HG02885 (cell line): ENCODE data around the gene WWOX.

Experiments used
- ATAC-seq: cut with Tn5 transposase; IDR thresholded peaks from one replicate; pipeline ENCODE4 v1.9.1; 2021; ENCODE audit warnings: mild to moderate bottlenecking; ENCODE audit not compliant: unreplicated experiment, poor library complexity

The WWOX gene

GRCh38 chr16:78476615-78477014, 377.2 kb downstream of the WWOX start:
- no peak for ATAC-seq

DNA sequence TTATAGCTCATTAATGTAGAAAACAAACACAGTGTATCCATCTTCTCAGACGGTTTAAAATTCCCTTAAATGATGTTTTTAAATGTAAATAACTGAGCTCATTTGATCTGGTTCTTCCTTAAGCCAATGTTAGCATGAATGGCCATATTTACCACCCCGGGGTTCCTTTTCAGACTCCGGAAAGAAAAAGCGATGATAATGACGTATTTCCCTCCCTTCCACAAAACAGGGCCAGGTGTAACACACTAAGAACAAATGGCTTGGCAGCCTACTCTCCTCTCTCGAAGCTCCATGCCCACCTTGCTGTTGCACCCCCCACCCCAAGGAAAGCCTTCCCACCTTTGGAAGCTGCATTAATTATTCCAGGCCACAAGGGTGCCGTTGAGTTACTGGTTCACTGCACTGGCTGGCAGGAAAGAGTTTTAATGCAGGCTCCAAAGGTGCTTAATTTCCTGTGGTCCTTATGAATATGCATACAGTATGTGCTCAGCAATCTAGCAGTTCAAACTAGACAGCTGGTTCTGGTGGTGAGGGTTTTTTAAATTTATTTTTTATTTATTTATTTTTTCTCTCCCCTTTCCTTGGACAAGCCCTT, 378.9 kb downstream of the WWOX start:
- ATAC-seq = no peak

GRCh38 chr16:78479723-78480122, 380.3 kb downstream of the WWOX start:
- no peak for ATAC-seq

DNA sequence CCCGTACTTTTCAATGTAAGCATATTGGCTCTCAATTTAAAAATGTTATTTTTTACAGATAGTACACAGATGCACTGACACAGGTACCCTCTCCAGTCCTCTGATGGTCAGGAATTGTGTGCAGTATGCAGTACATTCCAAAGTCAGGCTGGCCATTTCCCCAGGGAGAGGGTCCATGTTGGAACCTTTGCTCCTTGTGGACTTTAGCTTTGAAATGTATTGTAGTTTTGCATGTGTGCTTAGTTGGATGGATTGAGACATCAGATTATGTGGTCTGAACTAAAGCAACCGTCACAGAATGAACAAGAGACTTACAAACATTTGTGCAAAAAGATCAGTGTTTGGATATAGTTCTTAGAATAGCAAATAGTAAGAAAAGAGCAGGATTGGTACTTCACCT, 381.1 kb downstream of the WWOX start:
- no peak for ATAC-seq

DNA sequence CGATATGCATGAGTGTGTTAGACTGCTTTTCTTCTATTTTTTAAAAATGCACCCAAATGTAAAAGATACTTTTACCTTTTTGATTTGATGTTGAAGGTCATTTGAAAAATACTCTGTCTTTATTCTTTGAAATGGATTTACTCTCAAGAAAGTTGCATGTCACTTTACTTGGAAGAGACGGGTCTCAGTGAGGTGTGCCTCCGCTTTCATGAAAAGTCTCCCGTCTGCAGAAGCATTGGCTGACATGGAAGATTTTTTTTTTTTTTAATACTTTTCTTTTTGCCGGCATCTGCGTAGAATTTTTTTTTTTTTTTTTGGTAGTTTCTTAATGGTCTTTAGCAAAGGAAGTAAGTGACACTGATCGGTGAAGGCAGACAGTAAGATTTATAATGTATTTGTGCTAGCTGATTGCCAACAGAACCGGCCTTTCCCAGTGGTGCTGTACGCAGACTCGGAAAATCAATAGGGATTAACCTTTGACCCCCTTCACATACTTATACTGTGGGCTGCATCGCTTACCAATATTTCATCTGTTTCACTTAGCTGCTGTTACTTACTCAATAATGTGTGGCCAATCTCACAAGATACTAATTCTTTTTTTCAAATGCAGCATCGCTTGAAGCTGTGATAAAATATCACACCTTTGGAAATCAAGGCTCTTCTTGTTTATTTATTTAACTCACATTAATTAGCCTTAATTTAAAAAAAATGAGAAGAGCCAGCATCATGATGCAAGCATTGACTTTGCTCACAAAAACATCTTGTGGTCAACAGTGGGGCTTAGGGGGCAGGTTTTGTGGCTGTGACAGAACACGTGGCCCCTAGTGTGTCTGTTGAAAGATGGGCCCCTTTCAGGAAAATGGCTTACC, 383.9 kb downstream of the WWOX start:
- no peak for ATAC-seq

- no peak for ATAC-seq
These were observed 385.1 kb downstream of the WWOX start for GRCh38 chr16:78484509-78485058.

- ATAC-seq = no peak
These were observed 385.9 kb downstream of the WWOX start for GRCh38 chr16:78485188-78485916.

GRCh38 chr16:78485917-78486257, 386.4 kb downstream of the WWOX start:
- ATAC-seq = no peak

DNA sequence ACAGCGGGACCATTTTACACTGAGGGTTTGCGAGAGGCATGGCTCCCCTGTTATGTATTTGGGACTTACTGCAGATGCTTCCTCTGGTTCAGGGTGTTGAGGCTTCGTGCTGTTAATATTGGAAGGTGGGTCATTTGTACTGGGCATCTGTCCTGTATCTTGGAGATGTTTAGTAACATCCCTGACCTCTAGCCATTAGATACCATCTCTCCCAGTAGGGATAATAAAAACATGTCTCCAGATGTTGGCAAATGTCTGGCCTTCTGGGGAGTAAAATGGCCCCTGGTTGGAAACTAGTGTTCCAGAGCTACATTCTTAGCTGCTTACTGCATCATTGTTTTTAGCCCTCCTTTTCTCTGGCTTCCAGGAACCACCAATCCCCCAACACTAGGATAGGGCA, 388.0 kb downstream of the WWOX start:
- no peak for ATAC-seq

DNA sequence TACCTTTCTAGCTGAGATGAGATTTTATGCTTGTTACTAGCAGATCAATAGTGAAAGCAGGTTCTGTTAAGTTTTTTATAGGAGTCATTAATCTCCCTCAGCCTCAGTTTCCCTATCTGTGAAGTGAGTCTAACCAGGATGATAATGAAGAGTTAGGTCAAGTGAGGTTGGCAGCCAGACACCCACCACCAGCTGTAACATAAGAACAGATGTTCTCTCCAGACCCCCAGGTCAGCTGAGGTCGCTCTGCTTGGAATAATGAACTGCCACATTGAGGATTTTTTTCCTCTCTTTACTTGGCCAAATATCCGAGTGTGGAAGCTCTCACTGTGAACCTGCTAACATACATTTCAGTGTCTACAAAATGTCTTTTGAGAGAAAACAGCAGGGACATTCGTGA, 389.6 kb downstream of the WWOX start:
- no peak for ATAC-seq

- ATAC-seq = no peak
These were observed 390.2 kb downstream of the WWOX start for GRCh38 chr16:78489631-78490030.

- no peak for ATAC-seq
These were observed 391.0 kb downstream of the WWOX start for GRCh38 chr16:78490431-78490830.

- ATAC-seq = no peak
These were observed 391.4 kb downstream of the WWOX start for GRCh38 chr16:78490847-78491246.

DNA sequence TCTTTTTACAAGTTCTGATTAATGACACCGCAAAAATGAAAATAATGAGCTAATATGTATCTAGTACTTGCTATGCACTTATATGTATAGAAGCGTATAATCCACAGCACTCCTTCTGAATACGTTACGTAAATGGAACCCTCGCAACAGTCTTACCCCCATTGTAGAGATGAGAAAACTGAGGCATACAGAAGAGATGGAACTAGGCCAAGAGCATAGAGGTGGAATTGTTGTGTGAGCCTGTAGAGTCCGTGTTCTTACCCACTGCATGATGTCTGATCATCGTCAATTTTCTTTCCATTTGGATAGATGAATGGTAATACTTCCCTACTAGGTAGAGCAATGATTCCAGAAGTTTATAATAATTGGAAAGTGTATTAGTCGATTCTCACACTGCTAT, 394.1 kb downstream of the WWOX start:
- no peak for ATAC-seq

GRCh38 chr16:78494105-78494504, 394.7 kb downstream of the WWOX start:
- ATAC-seq = no peak

GRCh38 chr16:78494674-78495073, 395.2 kb downstream of the WWOX start:
- no peak for ATAC-seq

DNA sequence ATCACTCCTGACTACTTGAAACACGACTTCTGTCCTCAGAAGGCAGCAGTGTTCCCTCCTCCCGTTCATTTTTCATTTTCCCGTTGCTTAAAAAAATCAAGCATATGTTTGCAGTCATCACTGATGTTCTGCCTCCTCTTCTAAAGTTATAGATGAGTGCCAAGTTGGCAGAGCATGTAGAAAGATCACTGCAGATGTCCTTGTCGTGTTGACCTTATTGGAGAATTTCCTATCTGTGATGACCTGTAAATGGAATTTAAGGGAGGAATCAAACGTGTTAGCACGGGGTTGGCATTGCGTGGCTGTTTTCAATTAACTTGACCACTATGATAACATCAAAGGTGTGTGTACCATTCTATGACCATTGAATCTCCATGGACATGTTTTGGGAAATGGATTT, 396.7 kb downstream of the WWOX start:
- no peak for ATAC-seq

- ATAC-seq = no peak
These were observed 399.9 kb downstream of the WWOX start for GRCh38 chr16:78499399-78499798.

- ATAC-seq = no peak
These were observed 401.3 kb downstream of the WWOX start for GRCh38 chr16:78500659-78501270.

DNA sequence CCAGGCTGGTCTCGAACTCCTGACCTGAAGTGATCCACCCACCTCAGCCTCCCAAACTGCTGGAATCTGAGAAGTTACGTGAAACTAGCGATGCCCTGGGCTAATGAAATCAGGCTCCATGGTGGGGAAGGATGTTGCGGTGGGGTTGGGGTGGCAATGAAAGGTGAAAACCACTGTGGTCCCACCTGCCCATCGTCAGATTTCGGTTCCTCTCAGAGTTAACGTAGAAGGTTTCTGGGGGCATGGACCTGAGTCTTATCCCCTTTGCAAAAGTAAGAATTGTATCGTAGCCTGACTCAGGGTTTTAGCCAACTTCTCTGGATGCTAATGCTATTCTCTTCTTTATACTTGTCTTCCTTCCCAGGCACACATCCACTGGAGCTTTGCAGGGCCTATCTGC, 402.3 kb downstream of the WWOX start:
- no peak for ATAC-seq
